KBM-7 (cell line): ENCODE measurements around the gene RNF40.
A peak's percentile ranks its signal among the peaks of the same experiment; 100 is the strongest.

Experiments
- DNase-seq: peaks from one replicate; pipeline ENCODE4 v3.0.0-alpha.2; 2015
- in situ Hi-C: fragments of 300-500 bp; cut with MboI; formaldehyde crosslinking; loops from 2 replicates; pipeline ENCODE4 v1.14.3; 2020; ENCODE audit warnings: low sequenced_read_pairs, low pct_unique_long_range_greater_than_20kb, mixed read lengths

Gene RNF40

DNA sequence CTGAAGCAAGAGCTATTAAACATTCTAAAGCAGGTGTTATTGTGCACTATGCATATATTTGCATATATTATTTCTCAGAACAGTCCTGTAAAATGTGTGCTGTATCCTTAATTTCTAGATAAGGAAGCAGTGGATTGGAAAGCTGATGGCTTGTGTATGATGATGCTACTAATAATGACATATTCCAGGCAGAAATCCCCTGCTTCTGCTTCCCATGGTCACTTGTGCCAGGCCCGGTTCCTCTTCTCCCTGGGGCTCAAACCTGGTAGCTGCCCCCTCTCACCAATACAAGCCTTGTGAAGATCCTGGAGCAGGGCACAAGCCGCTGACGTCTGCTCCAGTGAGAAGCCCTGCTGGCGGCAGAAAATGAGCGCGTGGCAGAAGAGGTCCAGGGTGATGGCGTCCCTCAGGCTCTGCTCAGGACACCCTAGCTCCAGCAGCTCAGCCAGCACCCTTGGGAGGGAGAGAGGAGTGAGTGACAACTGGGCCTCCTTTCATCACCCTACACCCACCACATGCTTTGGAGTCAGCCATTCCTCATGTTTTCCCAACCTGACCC is 2.0 kb upstream of the RNF40 start:
- in situ Hi-C loops = no loop called here
- DNase-seq = no peak

DNA sequence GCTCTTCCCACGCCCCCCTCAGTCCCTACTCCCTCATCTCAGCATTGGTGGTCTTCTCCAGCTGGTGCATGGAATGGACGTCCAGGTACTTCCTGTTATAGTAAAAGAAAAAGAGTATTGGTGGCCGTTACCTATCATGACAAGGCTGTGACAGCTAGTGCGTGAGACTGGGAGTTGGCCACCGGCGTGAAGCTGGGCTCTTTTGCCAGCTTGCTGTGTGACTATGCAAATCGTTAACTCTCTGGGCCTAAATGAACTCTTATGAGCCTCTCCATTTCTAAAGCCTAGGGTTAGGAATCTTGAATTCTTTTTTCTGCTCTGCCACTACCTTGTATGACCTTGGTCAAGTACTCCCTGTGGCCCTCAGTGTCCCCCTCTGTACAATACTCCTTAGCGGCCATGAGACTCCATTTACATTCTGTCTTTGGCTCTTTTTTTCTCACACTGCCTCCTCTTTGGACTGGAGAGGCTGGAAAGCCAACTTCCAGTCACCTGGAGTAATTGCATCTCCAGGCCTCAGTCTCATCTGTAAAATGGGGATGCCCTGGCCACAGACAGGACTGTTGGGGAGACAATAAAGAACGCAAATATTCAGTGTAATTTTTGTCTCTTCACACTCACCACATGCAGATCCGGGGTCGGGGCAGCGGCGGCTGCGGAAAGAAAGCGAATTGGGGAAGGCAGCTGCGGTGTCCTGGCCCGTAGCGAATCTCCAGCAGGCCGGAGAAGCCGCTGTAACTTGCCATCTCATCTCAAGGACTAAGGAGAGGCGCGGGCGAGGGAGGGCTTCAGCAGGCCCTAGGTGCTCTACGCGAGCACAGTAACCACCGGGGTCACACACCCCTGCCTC is 1.3 kb upstream of the RNF40 start:
- in situ Hi-C loops = no loop called here
- no peak for DNase-seq

DNA sequence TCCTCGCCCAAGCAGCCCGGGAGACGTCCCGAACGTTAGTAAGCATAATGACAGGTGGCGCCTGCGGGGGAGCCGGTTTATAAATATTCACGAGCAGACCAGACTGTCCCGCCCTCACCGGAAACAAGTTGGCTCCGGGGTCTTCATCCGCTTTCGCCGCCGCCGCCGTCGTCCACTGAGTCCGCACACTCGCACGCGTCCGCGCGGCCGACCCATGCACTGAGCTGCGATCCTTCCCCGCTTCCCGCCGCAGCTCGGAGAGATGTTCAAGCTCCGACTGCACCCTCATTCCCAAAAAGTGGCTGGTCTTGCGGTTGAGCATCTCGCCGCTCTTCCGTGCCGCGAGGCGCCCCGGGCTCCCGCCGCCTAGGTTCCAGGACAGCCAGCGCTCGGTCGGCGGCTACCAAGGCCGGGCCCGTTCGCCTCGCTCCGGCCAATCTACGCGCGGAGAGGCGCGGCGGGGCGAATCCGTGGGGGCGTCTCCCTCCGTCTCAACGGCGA is 645 bp upstream of the RNF40 start:
- peak; percentile 67 for DNase-seq
- in situ Hi-C loops = no loop called here

DNA sequence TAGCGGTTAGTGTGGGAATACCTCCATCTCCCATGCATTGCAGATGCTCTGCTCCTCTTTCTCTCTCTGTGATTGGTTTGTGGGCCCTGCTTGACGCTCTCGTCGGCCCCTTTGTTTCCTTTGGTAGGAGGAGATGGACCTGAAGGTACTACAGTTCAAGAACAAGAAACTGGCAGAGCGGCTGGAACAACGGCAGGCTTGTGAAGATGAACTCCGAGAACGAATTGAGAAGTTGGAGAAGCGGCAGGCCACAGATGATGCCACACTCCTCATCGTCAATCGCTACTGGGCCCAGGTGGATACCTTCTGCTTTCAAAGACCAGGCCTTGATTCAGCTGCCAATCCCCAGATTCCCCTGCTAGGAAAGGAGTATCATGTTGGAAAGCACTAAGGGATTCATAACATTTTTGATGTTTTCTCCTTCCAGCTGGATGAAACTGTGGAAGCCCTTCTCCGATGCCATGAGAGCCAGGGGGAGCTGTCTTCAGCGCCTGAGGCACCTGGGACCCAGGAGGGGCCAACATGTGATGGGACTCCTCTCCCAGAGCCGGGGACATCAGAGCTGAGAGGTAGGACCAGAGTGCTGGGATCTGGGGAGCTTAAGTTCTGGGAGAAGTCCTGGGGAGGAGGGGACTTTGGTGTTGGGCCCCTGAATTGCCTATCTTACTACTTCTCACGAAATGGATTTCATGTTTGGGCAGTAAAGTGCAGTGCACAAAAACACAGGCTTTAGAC is 1.0 kb downstream of the RNF40 start:
- in situ Hi-C loops = no loop called here
- DNase-seq = no peak

GRCh38 chr16:30764086-30764485 is 2.0 kb downstream of the RNF40 start:
- no peak for DNase-seq
- in situ Hi-C loops = no loop called here

DNA sequence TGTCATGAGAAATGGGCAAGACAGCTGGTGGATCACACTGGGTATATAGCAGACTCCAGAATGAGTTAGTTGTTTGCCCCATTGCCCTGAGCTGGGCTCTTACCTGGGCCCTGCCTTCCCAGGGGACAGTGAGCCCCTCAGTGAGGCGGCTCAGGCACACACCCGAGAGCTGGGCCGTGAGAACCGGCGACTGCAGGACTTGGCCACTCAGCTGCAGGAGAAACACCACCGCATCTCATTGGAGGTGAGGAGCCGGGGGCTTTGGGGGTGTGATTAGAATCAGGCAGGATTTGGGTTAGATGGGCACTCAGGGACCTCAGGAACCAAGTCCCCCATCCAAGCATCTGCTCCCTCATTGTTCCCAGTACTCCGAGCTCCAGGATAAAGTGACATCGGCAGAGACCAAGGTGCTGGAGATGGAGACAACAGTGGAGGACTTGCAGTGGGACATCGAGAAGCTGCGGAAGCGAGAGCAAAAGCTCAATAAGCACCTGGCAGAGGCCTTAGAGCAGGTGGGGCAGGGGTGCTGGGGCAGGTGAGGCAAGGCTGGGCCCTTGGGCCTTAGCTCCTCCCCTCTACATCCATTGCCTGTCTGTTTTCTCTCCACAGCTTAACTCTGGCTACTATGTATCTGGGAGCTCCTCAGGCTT is 2.8 kb downstream of the RNF40 start:
- in situ Hi-C loops = no loop called here
- no peak for DNase-seq

GRCh38 chr16:30766206-30766932 is 4.2 kb downstream of the RNF40 start:
- in situ Hi-C loops = no loop called here

DNA sequence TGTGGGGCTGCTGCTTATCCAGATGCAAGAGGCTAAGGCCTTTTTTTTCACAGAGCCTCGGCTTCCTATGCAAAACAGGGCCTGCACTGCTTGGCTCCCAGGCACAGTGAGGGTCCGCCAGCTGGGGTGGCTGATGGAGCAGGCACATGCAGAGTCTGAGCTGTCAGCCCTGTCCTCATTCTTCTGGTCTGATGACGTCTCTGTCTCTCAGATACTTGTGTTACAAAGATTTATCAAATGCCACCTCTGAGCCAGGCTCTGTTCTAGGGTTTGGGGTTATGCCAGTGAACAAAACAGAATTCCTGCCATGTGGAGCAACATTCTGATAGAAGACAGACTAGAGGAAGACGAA is 4.8 kb downstream of the RNF40 start:
- DNase-seq = no peak
- in situ Hi-C loops = no loop called here

More at GRCh38 chr16:30766206-30766932, 4.2 kb downstream of the RNF40 start:
- DNase-seq = no peak

GRCh38 chr16:30767767-30768465 is 5.8 kb downstream of the RNF40 start:
- DNase-seq = no peak
- in situ Hi-C loops = no loop called here

DNA sequence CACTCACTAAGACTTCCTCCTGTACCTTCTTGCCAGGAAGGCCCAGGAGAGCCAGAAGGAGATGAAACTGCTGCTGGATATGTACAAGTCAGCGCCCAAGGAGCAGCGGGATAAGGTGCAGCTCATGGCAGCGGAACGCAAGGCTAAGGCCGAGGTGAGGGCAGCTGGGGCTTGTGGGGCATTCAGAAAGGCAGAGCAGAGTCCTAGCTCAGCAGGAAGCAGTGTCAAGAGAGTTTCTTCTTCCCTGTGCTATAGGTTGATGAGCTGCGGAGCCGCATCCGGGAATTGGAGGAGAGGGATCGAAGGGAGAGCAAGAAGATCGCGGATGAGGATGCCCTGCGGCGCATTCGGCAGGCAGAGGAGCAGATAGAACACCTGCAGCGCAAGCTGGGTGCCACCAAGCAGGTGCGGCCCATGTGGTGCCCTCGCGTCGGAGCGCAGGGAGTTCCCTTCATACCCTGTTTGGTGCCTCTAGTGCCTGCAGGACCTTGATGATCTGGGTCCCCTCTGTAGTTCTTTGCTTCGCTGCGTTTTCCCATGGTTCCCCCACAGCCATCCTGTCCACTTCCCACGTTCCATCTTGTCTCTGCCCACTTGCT is 6.6 kb downstream of the RNF40 start:
- no peak for DNase-seq
- in situ Hi-C loops = no loop called here

DNA sequence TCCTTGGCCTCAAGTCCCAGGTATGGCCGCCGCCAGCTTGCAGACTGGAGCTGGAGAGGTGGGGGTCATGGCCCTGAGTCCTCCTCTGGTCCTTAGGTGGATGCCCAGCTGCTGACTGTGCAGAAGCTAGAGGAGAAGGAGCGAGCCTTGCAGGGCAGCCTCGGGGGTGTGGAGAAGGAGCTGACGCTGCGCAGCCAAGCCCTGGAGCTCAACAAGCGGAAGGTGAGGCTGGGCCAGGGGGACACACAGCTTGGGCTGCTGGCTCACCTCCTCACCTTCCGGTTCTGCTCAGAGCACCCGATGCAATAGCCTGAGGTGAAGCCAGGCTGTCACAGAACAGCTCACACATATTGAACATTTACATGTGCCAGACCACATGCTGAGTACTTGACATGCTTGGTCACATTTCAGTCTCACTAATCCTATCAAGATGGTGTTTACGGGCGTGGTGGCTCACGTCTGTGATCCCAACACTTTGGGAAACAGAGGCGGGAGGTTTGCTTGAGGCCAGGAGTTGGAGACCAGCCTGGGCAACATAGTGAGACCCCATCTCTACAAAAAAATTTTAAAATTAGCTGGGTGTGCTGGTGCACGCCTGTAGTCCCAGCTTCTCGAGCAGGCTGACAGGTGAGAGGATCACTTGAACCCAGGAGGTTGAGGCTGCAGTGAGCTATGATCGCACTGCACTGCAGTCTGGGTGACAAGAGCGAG is 7.4 kb downstream of the RNF40 start:
- in situ Hi-C loops = no loop called here

GRCh38 chr16:30771726-30772125 is 9.6 kb downstream of the RNF40 start:
- in situ Hi-C loops = no loop called here
- DNase-seq = no peak

More for the DNA sequence above, 7.4 kb downstream of the RNF40 start:
- DNase-seq = no peak

GRCh38 chr16:30773826-30774225 is 11.7 kb downstream of the RNF40 start:
- in situ Hi-C loops = no loop called here

DNA sequence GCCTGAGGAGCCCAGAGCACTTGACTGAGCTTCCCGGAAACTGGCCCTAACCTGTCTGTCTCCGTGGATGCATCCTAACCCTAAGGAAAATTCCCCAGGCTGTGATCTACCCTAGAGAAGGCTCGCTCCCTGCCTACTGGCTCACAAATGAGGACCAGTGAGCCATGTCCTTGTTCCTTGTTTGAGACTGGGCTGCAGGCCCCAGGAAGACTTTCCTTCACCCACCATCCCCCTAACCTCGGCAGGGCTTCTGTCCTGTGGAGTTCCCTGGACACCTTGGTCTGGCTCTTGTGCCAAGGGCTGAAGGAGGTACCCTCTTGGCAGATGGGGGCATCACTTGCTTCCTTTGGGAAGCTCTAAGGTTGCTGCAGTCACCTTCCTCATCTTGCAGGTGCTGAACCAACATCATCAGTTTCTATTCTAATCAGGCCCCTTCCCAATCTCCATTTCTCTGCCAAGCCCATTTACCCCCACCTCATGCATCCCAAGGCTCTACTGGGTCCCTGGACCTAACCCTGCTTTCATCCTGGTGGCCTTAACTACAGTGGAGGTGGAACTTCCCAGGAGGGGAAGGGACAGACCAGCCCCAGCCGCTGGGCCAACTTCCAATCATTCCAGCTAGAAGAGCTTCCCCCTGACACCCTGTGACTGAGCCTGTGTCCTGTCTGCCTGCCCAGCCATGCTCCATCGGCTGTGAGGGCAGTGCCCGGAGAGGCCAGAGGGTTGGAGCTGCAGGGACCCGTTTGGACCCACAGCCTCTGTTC is 12.4 kb downstream of the RNF40 start:
- in situ Hi-C loops = no loop called here
- DNase-seq = no peak

More at GRCh38 chr16:30773826-30774225, 11.7 kb downstream of the RNF40 start:
- no peak for DNase-seq

GRCh38 chr16:30775131-30775391 is 12.9 kb downstream of the RNF40 start:
- in situ Hi-C loops = no loop called here
- no peak for DNase-seq

- in situ Hi-C loops = no loop called here
- DNase-seq = peak; percentile 83
Measured at GRCh38 chr16:30775392-30776188, 13.5 kb downstream of the RNF40 start.
